ENCODE data around the gene RAB3A.

Gene RAB3A

DNA sequence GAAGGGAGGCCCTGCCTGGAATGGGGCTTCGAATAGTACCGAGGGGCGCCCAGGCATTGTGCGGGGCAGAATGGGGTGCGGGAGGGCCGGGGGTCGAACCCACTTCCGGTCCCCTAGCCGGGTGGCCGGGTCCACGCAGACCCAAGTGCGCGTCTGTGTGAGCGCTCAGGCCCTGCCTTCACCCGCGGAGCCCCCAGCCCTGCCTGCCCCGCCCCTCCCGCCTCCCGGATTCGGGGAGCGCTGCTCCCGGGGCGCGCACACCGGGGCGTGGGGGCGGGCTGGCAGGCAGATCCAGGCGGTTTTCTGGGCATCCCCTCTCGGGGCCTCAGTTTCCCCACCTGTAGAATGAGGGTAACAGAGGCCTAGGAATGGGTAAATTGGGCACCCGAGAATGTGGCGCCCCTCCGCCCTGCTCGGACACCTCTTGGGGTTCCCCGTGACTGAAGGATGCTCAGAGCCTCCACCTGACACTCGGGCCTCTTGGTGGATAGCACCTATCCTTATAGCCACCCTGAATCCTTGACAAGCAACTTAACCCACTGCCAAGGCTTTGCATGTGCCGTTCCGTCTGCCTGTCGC, 50.2 kb downstream of the RAB3A start:
- peak overlapping the region in 1 of 2 experiments; percentile 97 for H3K23ac ChIP-seq (ENCODE audit: low read length in 2 of 2)
- peak overlapping the region; percentile 94 for H3K9ac ChIP-seq (ENCODE audit: low read length)
- H3K4me3 ChIP-seq (ENCODE audit: insufficient read depth in 1 of 2, low read depth in 1 of 2, low read length in 2 of 2) = peak overlapping the region; percentile 87 to 89
- peaks cover 9 to 44% of the 10 kb centered on the region in 2 experiments for H3K36me3 ChIP-seq (ENCODE audit: control insufficient read depth in 1 of 2, insufficient read depth in 2 of 2, low read depth in 1 of 2, low read length in 2 of 2)
- peak overlapping the region; percentile 91 to 92 for H3K18ac ChIP-seq (ENCODE audit: low read depth in 1 of 2, low read length in 2 of 2)
- H4K91ac ChIP-seq (ENCODE audit: low read length) = peak overlapping the region; percentile 70
- peak overlapping the region; percentile 53 for H3K27ac ChIP-seq (ENCODE audit: low read length, poor library complexity, severe bottlenecking)
- peak overlapping the region; percentile 69 to 94 for H3K4ac ChIP-seq (ENCODE audit: low read depth in 1 of 2, low read length in 2 of 2)
- H3K27me3 ChIP-seq (ENCODE audit: control insufficient read depth in 1 of 2, insufficient read depth in 1 of 2, low read length in 2 of 2) = no peaks in the 10 kb centered on the region
- no peak overlapping the region for H2AK5ac ChIP-seq (ENCODE audit: low read length, severe bottlenecking)
- peak overlapping the region in 1 of 2 experiments; percentile 43 for H2BK12ac ChIP-seq (ENCODE audit: low read length in 2 of 2)
- peak overlapping the region; percentile 29 for H2AFZ ChIP-seq (ENCODE audit: low read depth, low read length)
- H2BK5ac ChIP-seq (ENCODE audit: low read depth, low read length, poor library complexity, severe bottlenecking) = peak overlapping the region; percentile 63
- H2BK15ac ChIP-seq (ENCODE audit: low read depth, poor library complexity, severe bottlenecking) = no peak overlapping the region
- H2BK120ac ChIP-seq (ENCODE audit: low read depth, low read length) = peak overlapping the region; percentile 80
- H4K8ac ChIP-seq (ENCODE audit: low read length) = peak overlapping the region; percentile 64
- no peaks in the 10 kb centered on the region for H3K9me3 ChIP-seq (ENCODE audit: control insufficient read depth, low read length)
- H3K4me2 ChIP-seq (ENCODE audit: low read length, poor library complexity, severe bottlenecking) = peak overlapping the region; percentile 88
- peaks cover 37% of the 10 kb centered on the region for H3K4me1 ChIP-seq (ENCODE audit: control insufficient read depth, insufficient read depth, low read depth, low read length)
- DNase-seq = no peak
- H3K79me1 ChIP-seq (replicated peaks; ENCODE audit: low read length, poor library complexity, severe bottlenecking) = peaks cover 3% of the 10 kb centered on the region
- H3K14ac ChIP-seq (ENCODE audit: low read length in 2 of 2) = peak overlapping the region in 1 of 2 experiments; percentile 98
- WGBS = 2% methylated on average over 38 of the region's 38 CpGs

DNA sequence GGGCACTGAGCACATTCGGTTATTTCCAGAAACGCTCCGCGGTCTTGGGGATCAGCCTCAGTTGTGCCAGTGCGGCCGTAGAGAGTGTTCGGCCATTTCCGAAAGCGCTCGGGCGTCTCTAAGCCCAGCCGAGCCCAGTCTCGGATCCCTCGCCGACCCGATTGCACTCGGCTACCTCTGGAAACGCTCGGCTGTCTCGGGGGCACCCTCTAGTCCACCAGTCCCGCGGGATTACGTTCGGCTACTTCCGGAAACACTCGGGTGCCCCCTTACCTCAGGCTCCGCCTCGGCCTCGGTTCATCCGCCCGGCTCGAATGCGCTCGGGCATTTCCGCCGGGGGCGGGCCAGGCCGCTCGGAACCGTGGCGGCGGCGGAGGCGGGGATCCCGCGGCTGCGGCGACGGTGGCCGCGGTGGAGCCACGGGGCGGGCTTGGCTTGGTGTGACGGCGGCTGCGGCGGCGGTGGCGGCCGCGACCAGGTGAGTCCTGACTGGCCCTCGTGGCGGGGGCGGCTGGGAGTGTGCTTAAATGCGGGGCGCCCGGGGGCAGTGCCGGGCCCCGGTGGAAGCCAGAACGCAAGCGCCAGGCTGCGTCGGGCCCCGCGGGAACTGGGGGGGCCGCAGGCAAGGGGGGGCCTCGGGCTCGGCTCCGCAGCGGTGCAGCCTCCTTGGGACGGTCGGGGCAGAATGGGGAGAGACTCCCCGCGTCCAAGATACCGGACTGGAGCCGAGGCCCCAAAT, 50.9 kb downstream of the RAB3A start, which contains the start of gene PIK3R2:
PIK3R2 (plus strand) TSS at position 347 of the 739 bp plus-strand sequence. CDS start 2,717 bp downstream, outside the sequence.
- Histone ChIP-seq H2BK15ac (ENCODE audit: low read depth, poor library complexity, severe bottlenecking) (peak within 1 kb of the TSS; percentile 49), H4K8ac (ENCODE audit: low read length) (peak within 1 kb of the TSS; percentile 82), H3K4me1 (ENCODE audit: control insufficient read depth, insufficient read depth, low read depth, low read length) (peaks cover 37% of the 10 kb centered on the region), H3K36me3 (ENCODE audit: control insufficient read depth in 1 of 2, insufficient read depth in 2 of 2, low read depth in 1 of 2, low read length in 2 of 2) (peaks cover 9 to 44% of the 10 kb centered on the region in 2 experiments), H3K9me3 (ENCODE audit: control insufficient read depth, low read length) (no peaks in the 10 kb centered on the region), H3K79me1 (replicated peaks; ENCODE audit: low read length, poor library complexity, severe bottlenecking) (peaks cover 3% of the 10 kb centered on the region), H3K27me3 (ENCODE audit: control insufficient read depth in 1 of 2, insufficient read depth in 1 of 2, low read length in 2 of 2) (no peaks in the 10 kb centered on the region), H2BK5ac (ENCODE audit: low read depth, low read length, poor library complexity, severe bottlenecking) (peak within 1 kb of the TSS; percentile 63), H2BK12ac (ENCODE audit: low read length in 2 of 2) (peak within 1 kb of the TSS in 1 of 2 experiments; percentile 43), H3K9ac (ENCODE audit: low read length) (peak within 1 kb of the TSS; percentile 94), H3K14ac (ENCODE audit: low read length in 2 of 2) (peak within 1 kb of the TSS in 1 of 2 experiments; percentile 98), H3K23ac (ENCODE audit: low read length in 2 of 2) (peak within 1 kb of the TSS in 1 of 2 experiments; percentile 97), H2BK120ac (ENCODE audit: low read depth, low read length) (peak within 1 kb of the TSS; percentile 80), H3K27ac (ENCODE audit: low read length, poor library complexity, severe bottlenecking) (peak within 1 kb of the TSS; percentile 97), H3K18ac (ENCODE audit: low read depth in 1 of 2, low read length in 2 of 2) (peak within 1 kb of the TSS; percentile 91 to 92), H4K91ac (ENCODE audit: low read length) (peak within 1 kb of the TSS; percentile 70), H3K4me2 (ENCODE audit: low read length, poor library complexity, severe bottlenecking) (peak within 1 kb of the TSS; percentile 88), H3K4me3 (ENCODE audit: insufficient read depth in 1 of 2, low read depth in 1 of 2, low read length in 2 of 2) (peak within 1 kb of the TSS; percentile 87 to 89), H2AFZ (ENCODE audit: low read depth, low read length) (peak within 1 kb of the TSS; percentile 80), H3K4ac (ENCODE audit: low read depth in 1 of 2, low read length in 2 of 2) (peak within 1 kb of the TSS; percentile 69 to 94), H2AK5ac (ENCODE audit: low read length, severe bottlenecking) (no peak within 1 kb of the TSS)
- under 1% methylated on average over 75 of the region's 86 CpGs for WGBS
- DNase-seq = peak; percentile 98

DNA sequence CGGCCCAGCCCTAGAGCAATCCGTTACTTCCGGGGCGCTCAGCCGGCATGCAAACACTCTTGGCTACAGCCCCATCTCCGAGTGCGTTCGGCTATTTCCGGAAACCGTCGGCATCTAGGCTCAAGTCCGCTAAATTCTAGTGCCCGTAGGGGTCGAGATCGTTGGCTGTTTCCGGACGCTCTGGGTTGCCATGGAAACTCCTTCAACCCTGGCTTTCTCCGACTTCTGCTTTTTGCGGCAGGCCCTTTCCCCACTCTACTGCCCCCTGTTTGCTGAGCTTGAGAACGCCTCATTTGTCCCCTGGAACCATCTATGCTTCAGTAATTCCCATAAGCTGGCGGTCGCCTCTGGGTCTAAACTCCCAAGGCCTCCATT, 51.4 kb downstream of the RAB3A start:
- Histone ChIP-seq H3K79me1 (replicated peaks; ENCODE audit: low read length, poor library complexity, severe bottlenecking) (peaks cover 2% of the 10 kb centered on the region), H2BK120ac (ENCODE audit: low read depth, low read length) (no peak overlapping the region), H3K4me3 (ENCODE audit: insufficient read depth in 1 of 2, low read depth in 1 of 2, low read length in 2 of 2) (peak overlapping the region in 1 of 2 experiments; percentile 89), H3K23ac (ENCODE audit: low read length in 2 of 2) (no peak overlapping the region), H2BK15ac (ENCODE audit: low read depth, poor library complexity, severe bottlenecking) (no peak overlapping the region), H3K4ac (ENCODE audit: low read depth in 1 of 2, low read length in 2 of 2) (peak overlapping the region in 1 of 2 experiments; percentile 81), H2AFZ (ENCODE audit: low read depth, low read length) (peak overlapping the region; percentile 15), H4K8ac (ENCODE audit: low read length) (peak overlapping the region; percentile 82), H3K27ac (ENCODE audit: low read length, poor library complexity, severe bottlenecking) (peak overlapping the region; percentile 97), H3K4me1 (ENCODE audit: control insufficient read depth, insufficient read depth, low read depth, low read length) (peaks cover 33% of the 10 kb centered on the region), H3K36me3 (ENCODE audit: control insufficient read depth in 1 of 2, insufficient read depth in 2 of 2, low read depth in 1 of 2, low read length in 2 of 2) (peaks cover 9 to 44% of the 10 kb centered on the region in 2 experiments), H3K9me3 (ENCODE audit: control insufficient read depth, low read length) (no peaks in the 10 kb centered on the region), H3K18ac (ENCODE audit: low read depth in 1 of 2, low read length in 2 of 2) (peak overlapping the region; percentile 54 to 56), H2BK12ac (ENCODE audit: low read length in 2 of 2) (no peak overlapping the region), H2BK5ac (ENCODE audit: low read depth, low read length, poor library complexity, severe bottlenecking) (peak overlapping the region; percentile 47), H3K9ac (ENCODE audit: low read length) (peak overlapping the region; percentile 94), H2AK5ac (ENCODE audit: low read length, severe bottlenecking) (no peak overlapping the region), H3K4me2 (ENCODE audit: low read length, poor library complexity, severe bottlenecking) (peak overlapping the region; percentile 26), H4K91ac (ENCODE audit: low read length) (peak overlapping the region; percentile 9), H3K14ac (ENCODE audit: low read length in 2 of 2) (no peak overlapping the region), H3K27me3 (ENCODE audit: control insufficient read depth in 1 of 2, insufficient read depth in 1 of 2, low read length in 2 of 2) (no peaks in the 10 kb centered on the region)
- WGBS = under 1% methylated on average over 22 of the region's 22 CpGs
- DNase-seq = peak; percentile 99
